Testis (tissue), 2 donors: ENCODE data around the gene TBL1XR1.

Experiments
- CTCF ChIP-seq, 3 experiments: fragments of 450-650 bp in 2 of 3; fragments of 200-600 bp in 1 of 3; sonication (generic) in 1 of 3; IDR thresholded peaks; one replicate each; pipeline ENCODE4 v1.5.1; 2016 to 2019; ENCODE audit warnings: antibody characterized with exemption in 3 of 3, mild to moderate bottlenecking in 2 of 3, moderate library complexity in 1 of 3
- POLR2A ChIP-seq: fragments of 450-650 bp; IDR thresholded peaks from one replicate; pipeline ENCODE4 v1.6.1; 2017; ENCODE audit warnings: antibody characterized with exemption, mild to moderate bottlenecking, moderate library complexity

- no peak for TF ChIP-seq POLR2A
- TF ChIP-seq CTCF (IDR thresholded peaks at IDR 0.05), result no peak
Measured at GRCh38 chr3:177245250-177245649, 48.0 kb upstream of the TBL1XR1 start.
